GM18868 (cell line): ENCODE results near the gene DAB1.

ENCODE experiments used
- ATAC-seq: cut with Tn5 transposase; IDR thresholded peaks from one replicate; pipeline ENCODE4 v1.9.1; 2021; ENCODE audit warnings: mild to moderate bottlenecking, moderate library complexity; ENCODE audit not compliant: unreplicated experiment

DAB1 gene

DNA sequence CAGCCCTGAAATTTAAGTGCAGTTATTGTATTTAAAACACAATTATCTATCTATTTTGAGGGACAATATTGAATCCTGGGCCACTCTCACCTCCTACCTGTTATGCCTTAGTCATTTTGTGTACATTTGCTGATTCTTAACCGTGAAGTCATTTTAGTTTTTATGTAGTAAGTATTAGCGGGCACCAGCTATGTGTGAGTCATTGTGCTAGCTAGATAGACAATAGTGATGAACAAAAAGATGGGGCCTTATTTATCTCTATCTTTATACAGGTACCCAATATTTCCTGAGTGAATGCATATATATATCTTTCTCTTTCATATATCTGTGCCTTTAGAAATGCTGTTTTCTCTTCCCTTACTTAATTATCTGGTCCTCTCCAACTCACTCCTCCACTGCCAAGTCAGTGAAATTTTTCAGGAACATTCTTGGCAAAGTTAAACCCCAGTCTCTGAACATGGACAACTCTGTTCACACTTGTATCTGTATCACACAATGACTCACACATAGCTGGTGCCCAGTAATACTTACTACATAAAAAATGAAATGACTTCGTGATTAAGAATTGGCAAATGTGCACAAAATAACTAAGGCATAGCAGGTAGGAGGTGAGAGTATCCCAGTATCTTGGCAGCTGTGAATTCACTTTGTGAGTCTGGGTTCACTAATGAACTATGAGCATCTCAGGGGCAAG lies 292.0 kb downstream of the DAB1 start:
- ATAC-seq = no peak

DNA sequence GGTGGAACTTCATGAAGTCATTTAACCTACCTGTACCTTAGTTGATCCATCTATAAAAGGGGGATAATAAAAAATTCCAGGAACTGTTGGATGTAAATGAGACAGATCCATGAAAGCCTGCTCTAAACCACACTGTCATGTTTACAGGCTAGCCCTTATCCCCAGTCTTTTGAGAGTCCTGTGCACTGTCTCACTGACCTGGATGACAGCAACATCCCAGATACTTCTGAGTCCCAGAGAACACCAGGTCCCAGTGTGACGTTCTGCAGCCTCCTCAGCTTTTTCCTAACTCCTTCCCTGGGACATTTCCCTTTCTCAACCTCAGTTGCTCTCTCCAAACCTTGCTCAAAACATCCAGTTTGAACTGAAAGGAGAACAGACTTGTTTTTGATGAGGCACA lies 292.6 kb downstream of the DAB1 start:
- no peak for ATAC-seq

DNA sequence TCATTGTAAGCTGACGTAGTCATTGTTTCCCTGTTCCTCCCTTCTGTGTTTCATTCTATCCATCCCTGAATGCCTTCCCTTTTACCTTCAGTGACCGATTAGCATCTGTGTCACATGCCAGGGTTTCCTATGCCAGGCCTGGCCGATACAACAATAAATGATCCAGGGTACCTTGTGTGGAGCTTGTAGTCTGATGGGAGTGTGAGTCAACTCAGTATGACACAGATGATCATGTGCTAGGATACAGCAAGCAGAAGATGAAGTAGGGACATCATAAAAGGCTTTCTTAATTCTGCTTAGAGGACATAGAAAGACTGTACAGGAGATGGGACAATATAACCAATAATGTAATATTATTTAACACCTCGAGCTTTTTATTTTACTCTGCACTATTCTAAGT lies 294.0 kb downstream of the DAB1 start:
- no peak for ATAC-seq

DNA sequence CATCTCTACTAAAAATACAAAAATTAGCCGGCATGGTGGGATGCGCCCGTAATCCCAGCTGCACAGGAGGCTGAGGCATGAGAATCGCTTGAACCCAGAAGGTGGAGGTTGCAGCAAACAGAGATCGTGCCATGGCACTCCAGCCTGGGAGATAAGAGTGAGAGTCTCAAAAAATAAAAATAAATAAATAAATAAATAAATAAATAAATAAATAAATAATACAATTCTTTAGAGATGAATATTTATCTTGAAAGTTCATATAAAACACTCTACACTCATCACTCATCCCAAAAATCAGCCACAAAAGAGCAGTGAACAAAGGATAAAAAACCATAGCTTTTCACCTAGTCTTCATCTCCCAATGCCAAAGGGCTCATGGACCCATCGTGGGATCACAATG lies 295.9 kb downstream of the DAB1 start:
- no peak for ATAC-seq

DNA sequence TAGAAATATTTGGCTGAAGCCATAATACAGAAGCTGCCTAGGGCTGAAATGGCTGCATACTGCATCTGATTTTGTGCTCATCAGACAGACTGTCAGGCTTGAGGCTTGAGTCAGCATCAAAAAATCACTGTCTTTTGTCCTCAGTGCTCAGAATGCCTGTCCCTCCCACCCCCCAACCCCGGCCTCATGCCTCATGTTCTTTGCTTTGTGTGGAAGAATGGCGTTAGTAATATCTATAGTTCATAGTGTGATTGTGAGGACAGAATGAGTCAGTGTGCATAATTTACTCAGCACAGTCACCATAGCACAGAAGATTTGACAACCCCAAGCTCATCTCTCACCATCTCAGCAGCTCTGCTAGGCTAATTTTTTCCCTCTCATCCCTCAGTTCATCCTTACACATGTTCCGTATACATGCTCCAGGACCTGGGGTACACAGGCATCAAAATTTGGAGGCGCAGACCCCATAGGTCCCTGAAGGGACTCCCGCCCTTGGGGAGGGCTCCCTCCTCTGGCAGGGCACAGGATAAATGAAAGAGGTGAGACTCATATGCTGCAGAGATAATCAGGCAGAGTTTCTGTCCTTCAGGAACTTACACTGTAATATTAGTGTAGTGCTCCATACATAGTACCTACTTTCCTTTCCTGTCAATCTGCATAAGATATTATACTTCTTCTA lies 299.0 kb downstream of the DAB1 start:
- ATAC-seq = peak; percentile 89

DNA sequence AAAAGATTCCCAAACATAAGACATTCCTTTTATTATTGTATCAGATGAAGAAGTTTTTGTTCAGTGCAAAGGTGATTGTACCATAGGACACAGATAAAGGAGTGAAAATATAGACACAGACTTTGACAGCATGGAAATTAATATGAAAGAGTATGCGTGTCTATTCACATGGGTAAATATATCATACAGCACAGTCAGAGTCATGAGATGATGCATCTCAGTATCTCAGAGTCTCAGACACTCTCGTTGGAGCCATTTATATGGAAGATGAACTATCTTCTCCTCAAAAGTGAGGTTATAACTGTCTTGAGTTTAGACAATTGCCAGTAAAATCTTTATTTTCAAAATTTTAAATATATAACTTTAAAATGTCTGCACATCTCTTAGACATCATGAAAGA lies 299.7 kb downstream of the DAB1 start:
- no peak for ATAC-seq

DNA sequence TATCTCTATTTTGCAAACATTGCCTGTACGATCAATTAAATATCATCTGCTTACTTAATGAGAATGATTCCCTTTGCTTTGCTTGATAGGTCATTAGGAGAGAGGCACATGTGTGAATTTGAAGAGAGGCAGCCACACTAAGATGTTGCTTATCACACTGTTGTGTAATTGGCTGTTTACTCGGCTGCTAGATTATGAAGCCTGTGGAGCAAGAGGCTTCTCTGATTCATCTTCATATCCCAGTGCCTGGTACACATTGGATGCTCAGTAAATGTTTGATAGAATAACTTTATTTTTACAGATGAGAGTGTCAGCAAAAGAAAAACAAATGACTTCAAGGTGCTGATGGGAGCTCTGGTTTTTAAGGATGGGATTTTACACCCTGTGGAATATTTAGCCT lies 301.8 kb downstream of the DAB1 start:
- ATAC-seq = no peak

DNA sequence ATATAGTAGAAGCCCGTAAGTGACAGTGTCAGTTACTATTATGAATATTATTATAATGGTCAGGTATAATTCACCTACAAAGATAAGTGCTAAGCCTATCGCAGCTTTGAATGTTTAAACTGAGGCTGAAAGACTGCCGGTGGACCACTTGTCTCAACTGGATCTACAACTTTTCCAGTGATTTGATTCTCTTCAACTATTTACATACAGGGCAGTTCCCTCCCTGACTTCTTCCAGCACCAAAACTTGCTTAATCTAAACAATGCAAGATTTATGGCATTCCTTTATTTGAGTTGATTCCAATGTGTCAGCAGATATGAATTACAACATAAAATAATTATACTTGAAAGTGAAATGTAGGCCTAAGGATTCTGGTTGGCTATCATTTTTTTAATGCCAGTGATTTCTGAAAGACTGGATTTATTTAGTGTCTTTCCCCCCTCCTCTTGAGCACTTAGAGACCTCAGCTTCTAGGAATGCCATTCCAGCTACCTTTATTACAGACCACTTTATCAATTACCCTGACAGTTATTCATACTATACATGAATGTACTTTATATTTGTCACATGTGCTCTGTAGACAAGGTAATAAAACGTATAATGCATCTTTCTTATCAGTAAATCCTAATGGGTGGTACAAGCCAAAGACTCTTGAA lies 304.8 kb downstream of the DAB1 start:
- no peak for ATAC-seq

DNA sequence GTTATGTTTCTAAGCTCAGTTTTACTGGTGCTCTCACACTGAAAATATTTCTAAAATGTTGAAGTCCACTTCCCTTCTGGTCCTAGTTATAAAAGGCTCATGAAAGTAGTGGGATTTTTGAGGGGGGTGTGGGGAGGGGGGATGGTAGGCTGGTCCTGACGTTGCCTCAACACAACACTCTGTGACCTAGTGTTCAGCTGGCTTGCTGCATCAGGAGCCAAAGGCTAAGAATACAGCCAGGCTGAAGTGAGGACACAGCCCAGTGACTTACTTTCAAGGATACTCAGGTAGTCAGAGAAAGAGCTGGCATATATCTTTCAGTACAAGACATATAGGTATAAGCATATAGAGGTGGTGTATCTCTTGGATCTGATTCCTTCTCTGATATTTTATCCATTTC lies 306.1 kb downstream of the DAB1 start:
- no peak for ATAC-seq

DNA sequence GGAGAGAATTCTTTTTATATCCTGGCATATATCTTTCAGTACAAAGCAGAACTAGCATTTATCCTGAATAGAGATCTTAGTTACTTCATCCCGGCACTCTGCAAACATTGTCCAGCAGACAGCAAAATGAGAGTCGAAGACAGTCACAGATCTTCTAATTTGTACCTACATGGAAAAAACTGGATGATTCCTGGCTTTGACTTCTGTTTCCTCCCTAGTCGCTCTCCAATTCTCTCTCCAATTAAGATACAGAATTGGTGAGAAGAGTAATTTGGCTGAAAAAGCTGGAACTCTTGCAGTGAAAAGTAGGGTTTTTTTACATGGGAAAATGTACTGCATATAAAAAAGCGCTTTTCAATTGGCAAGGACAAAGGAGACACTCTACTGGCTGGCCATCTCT lies 307.0 kb downstream of the DAB1 start:
- no peak for ATAC-seq

DNA sequence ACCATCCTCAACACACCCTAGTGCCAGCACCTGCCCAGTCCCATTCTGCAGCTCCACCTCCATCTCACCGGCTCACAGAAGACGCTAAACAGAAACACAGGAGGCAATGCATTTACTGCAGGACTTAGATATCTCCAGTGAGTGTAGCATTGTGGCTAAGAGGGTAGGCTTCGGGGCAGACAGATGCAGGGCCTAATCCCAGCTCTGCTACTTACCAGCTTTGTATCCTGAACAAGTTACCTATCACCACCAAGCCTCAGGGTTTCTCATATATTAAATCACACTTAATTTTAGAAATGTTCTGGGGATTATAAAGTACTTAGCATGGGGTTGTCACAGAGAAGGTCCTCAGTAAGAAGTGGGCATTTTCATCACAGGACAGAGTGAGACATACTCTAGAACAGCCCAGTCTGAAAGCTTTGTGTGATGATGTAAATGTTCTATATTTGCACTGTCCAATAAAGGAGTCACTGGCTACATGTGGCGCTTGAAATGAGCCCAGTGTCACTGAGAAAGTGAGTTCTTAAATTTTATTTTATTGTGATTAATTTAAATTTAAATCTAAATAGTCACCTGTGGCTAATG lies 308.7 kb downstream of the DAB1 start:
- ATAC-seq = no peak

DNA sequence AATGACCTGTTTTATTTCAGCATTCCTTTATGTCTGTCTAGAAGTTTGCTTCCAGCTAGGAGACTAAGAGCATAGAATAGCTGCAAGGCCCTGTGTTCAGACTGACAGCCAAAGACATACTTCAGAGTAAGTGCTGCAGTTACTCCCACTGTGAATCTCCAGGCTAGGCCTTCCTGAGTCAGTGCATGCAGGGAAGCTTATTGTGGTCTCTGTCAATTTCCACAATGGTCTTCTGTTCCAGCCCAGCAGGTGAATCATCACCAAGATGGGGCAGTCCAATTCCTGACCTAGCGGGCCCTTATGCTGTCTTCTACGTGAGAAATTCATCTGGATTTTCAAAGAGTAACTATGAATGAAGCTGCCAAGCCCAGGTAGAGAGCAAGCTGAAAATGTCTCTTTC lies 311.7 kb downstream of the DAB1 start:
- ATAC-seq = no peak

DNA sequence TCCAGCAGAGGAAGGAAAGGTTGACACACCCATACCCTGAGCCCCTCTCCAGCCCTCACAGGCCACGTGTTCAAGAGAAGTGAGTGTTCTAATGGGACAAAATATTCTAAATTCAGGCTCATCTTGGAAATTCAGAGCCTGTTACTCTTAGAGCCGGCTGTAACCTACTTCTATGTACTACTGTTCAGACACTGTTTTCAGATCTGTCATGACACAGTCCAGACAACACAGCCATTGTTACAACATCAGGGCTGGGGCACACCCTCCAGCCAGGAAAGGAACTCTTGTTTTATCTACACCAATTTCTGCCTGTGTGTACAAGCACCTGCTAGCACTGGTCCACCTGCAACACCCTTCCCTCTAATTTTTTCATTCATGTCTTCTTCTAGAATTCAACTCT lies 312.7 kb downstream of the DAB1 start:
- ATAC-seq = no peak

DNA sequence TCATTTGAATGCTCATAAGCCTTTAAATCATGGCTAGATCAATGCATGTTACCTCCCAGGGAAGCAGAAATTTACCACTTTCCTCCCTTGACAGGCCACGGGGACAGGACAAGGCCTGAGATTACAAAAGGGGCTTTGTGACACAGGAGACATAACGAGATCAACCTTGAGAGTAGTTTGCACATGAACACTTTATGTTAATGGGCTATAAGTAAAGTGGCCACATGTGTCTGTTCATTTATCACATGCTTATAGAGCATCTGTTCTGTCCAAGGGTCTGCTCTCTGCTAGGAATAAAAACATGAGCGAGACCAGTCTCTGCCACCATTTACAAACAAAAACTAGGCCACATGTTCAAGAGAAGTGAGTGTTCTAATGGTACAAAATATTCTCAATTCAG lies 314.0 kb downstream of the DAB1 start:
- ATAC-seq = no peak

DNA sequence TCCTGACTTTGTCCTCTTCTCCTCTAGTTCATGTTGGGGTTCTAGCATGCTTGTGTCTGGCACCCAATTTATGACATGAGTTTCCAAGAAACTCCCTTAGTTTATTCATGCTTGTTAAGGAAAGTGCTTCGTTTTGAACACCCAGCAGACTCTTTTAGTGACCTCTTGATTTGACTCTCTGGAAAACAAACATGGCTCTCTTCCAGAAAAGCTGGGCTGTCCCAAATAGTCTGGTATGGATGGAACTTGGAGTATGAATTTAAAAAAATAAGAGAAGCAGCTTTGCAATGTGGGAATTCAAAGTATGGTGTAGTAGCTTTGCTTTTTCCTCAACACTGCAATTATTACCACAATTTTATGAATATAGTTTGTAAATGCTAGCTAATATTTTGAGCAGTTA lies 314.6 kb downstream of the DAB1 start:
- no peak for ATAC-seq

DNA sequence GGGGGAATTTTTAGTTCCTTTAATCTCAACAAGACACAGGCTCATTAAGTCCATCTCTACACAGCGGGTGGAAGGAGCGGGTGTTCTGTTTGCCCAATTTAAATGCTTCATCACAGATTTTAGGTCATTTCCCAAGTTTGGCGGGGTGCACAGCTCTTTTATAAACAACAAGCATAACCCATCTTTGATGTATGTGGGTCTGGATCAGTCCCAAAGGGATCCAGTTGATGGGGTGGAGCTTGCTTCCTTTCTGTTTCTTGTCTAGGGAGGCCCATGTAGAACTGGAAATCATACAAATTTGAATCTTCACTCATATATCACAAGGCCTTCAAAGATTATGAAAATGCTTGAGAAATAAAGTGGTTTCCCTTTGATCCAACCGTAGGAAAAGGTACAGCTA lies 317.6 kb downstream of the DAB1 start:
- no peak for ATAC-seq

DNA sequence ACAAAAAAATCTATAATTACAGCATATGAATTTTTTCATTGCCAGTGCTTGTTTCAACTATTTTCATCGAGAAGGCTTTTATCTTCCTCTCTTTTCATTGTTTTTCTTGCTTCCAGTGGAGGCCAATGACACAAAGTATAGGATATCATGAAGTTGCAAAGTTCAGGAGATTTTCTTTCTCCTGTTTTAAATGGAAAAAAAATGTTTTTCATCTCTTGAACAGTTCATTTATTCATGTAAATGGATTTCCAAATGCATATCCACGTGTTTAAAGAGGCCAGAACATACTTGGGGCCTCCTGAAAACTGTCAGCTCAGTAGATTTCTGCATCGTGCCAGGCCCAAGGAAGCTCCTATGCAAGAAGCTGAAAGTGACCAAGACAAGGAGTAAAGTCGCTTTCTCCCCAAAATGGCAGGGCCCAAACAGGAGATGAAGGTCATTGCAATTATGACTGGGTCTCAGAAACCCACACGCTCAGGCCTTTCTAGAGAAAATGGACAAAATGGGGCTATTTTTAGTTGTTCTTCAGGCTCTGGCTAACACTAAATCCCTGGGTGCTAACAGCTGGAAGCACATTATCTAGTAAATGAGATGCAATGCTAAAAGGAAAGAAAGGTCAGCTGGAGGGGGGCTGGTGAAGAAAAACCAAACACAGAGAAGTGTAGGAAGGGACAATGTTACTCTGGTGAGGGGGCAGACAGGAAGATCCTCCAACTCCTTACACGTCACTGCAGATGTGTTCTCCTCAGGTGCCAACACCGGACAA lies 321.1 kb downstream of the DAB1 start:
- no peak for ATAC-seq

DNA sequence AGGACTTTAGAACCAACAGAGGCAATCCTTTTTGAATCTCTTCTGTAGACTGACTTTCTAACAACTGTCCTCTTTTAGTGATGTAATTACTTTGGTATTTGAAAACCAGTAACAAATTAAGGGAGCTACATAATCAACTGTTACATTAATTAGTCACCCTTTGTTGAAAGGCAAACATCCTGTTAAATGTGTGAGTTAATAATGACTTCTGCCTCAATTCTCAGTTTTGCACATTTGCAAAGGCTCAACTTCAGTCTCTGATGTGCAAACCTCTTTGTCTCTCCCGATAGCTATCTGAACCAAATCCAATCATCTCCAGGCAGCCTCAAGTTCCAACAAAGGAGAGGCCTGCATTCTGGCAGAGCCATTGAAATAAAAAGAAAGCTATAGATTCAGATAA lies 322.7 kb downstream of the DAB1 start:
- ATAC-seq = no peak

DNA sequence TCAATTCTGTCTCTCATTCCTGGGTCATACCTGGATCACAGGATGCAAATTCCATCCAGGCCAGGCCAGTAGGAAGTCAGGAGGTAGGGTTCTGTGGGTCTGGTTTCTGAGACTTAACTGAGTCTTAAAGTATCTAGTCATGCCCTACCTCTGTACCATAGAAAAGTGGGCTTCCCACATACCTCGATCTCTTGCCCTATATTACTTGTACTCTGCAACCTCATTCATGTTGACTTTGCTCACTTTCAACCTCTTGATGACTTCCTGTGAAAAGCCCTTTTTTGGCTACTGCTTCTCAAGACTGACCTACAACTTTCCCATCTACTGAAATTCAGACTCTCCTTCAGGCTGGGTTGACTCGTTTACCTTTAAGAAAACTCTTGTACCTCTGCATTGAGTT lies 329.1 kb downstream of the DAB1 start:
- ATAC-seq = peak; percentile 63

DNA sequence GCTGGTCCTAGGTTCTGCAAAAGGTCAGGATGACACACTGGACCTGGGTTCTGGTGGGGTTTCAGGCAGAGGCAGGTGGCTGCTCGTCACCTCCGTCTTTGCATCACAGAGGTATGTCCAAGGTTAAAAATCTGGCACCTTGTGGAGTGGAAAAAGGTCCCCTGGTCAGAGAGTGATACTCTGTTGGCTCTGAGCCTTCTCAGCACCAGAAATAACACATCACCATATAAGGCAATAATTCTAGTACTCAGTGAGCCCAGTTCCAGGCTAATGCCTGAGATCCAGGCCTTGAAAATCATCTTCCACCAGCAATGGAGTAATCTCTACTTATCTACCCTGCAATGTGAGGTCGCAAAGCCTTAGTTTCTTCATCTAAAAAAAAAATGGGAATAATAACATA lies 330.7 kb downstream of the DAB1 start:
- ATAC-seq = no peak

DNA sequence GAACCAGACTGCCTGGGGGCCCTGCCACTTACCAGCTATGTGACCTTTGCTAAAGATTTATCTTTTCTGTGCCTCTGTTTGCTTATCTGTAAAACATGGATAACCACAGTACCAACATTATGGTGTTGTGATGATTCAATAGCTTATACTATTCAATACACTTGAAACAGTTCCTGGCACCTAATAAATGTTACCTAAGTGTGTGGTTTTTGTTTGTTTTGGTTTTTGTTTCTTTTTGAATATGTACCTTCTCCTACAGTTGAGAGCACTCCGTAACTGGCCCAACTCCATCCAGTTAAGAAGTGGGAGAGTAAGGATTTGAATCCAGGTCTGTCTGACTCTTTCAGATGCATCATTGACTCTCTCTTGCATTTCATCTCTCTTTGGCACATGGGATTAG lies 332.2 kb downstream of the DAB1 start:
- ATAC-seq = no peak
